ENCODE results near the gene HAVCR1.
"Not testable (repeated sequence)": the region's sequence is repeated elsewhere in the genome, so short reads cannot be mapped to it uniquely, and the experiment has no call there.

The HAVCR1 gene

GRCh38 chr5:157059093-157059539 is at the start of gene HAVCR1:
HAVCR1 (minus strand) TSS chr5:157059116; CDS start chr5:157057943, 1,173 bp downstream.
- no peak for DNase-seq (ENCODE audit: low read depth)

- DNase-seq (ENCODE audit: low read depth), result no peak
These were observed 48.6 kb upstream of the HAVCR1 start for GRCh38 chr5:157107508-157107907.

- DNase-seq (ENCODE audit: low read depth), result no peak
These were observed 47.9 kb upstream of the HAVCR1 start for GRCh38 chr5:157106630-157107461.

GRCh38 chr5:157100140-157100679 is 41.3 kb upstream of the HAVCR1 start:
- peak; percentile 22 for DNase-seq (ENCODE audit: low read depth)

- no peak for DNase-seq (ENCODE audit: low read depth)
These were observed 29.6 kb upstream of the HAVCR1 start for GRCh38 chr5:157088342-157088990.

GRCh38 chr5:157086751-157087359 is 27.9 kb upstream of the HAVCR1 start:
- no peak for DNase-seq (ENCODE audit: low read depth)

- DNase-seq (ENCODE audit: low read depth), result no peak
These were observed 27.0 kb upstream of the HAVCR1 start for GRCh38 chr5:157085930-157086329.

GRCh38 chr5:157080286-157080685 is 21.4 kb upstream of the HAVCR1 start:
- DNase-seq (ENCODE audit: low read depth), result no peak

GRCh38 chr5:157076558-157076957 is 17.6 kb upstream of the HAVCR1 start:
- DNase-seq (ENCODE audit: low read depth), result peak; percentile 43

GRCh38 chr5:157072508-157072907 is 13.6 kb upstream of the HAVCR1 start:
- no peak for DNase-seq (ENCODE audit: low read depth)

GRCh38 chr5:157069949-157070348 is 11.0 kb upstream of the HAVCR1 start:
- no peak for DNase-seq (ENCODE audit: low read depth)

GRCh38 chr5:157068785-157069184 is 9.9 kb upstream of the HAVCR1 start:
- no peak for DNase-seq (ENCODE audit: low read depth)

- DNase-seq (ENCODE audit: low read depth), result no peak
These were observed 9.4 kb upstream of the HAVCR1 start for GRCh38 chr5:157068339-157068738.

- DNase-seq (ENCODE audit: low read depth), result no peak
These were observed 8.1 kb upstream of the HAVCR1 start for GRCh38 chr5:157067005-157067404.

- DNase-seq (ENCODE audit: low read depth), result no peak
These were observed 7.2 kb upstream of the HAVCR1 start for GRCh38 chr5:157066080-157066479.

GRCh38 chr5:157063776-157064430 is 5.0 kb upstream of the HAVCR1 start:
- DNase-seq (ENCODE audit: low read depth), result no peak

- peak; percentile 22 for DNase-seq (ENCODE audit: low read depth)
These were observed 975 bp upstream of the HAVCR1 start for GRCh38 chr5:157059891-157060290.

GRCh38 chr5:157057459-157058370 is 1.2 kb downstream of the HAVCR1 start:
- no peak for DNase-seq (ENCODE audit: low read depth)

GRCh38 chr5:157056848-157057247 is 2.1 kb downstream of the HAVCR1 start:
- not testable (repeated sequence) for DNase-seq (ENCODE audit: low read depth)

GRCh38 chr5:157051604-157052245 is 7.2 kb downstream of the HAVCR1 start:
- no peak for DNase-seq (ENCODE audit: low read depth)

Data from fibroblast of the conjunctiva (primary cell).